ENCODE measurements around the gene SNX11.
"Not testable (repeated sequence)": the region's sequence is repeated elsewhere in the genome, so short reads cannot be mapped to it uniquely, and the experiment has no call there.

SNX11 gene

DNA sequence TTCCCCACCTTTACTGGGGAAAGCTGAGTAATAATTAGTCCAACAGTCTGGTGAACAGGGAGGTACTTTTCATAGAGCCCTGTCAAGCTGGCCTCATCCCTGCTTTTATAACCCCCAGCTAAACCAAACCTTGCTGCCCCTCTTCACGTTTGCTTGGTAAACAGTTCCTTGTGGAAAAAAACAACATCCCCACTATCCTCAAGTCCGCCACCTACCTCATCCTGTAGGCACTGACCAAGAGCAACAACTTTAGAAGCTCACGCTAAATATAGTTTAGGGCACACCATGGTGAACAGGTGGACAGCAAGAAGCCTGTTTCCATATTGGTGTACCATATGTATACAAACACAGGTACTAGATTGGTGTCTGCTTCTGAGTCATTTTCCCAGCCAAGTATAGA is 42.9 kb upstream of the SNX11 start:
- in situ Hi-C loops (cut with HindIII; ENCODE audit: low pct_ligation_motif_present, low sequenced_read_pairs) = no loop called here
- TF ChIP-seq CTCF (IDR thresholded peaks at IDR 0.05; ENCODE audit: low read depth, low read length, missing control alignments) = peak; percentile 7
- no peak for DNase-seq
- Histone ChIP-seq H3K4me3 (ENCODE audit: low read depth, low read length) (no peak overlapping the region), H3K27ac (no peak overlapping the region), H3K36me3 (replicated peaks) (peaks cover 52% of the 10 kb centered on the region), H3K27me3 (replicated peaks) (no peaks in the 10 kb centered on the region)

DNA sequence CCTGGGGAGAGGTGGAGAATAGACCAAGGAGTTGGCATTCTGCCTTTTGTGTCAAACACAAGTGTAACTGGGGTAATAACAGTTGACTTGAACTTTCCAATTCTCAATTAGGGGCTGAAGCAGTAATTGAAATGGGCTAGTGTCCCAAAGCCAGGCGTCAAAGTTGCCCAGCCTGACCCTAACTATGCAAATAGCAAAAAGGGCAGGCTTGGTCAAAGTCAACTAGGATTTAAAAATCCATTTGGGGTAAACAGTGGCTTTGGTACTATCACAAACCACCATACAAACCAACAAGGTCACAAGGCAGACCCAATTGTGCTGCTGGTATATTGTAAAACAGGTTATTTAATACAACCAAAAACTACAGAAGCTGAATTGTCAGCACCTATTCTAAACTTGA is 41.4 kb upstream of the SNX11 start:
- Histone ChIP-seq H3K27ac (no peak overlapping the region), H3K4me3 (ENCODE audit: low read depth, low read length) (no peak overlapping the region), H3K36me3 (replicated peaks) (peaks cover 51% of the 10 kb centered on the region), H3K27me3 (replicated peaks) (no peaks in the 10 kb centered on the region)
- no peak for DNase-seq
- TF ChIP-seq CTCF (IDR thresholded peaks at IDR 0.05; ENCODE audit: low read depth, low read length, missing control alignments) = no peak
- in situ Hi-C loops (cut with HindIII; ENCODE audit: low pct_ligation_motif_present, low sequenced_read_pairs) = no loop called here

GRCh38 chr17:48066656-48067055 is 40.9 kb upstream of the SNX11 start:
- Histone ChIP-seq H3K27ac (no peak overlapping the region), H3K36me3 (replicated peaks) (peaks cover 53% of the 10 kb centered on the region), H3K4me3 (ENCODE audit: low read depth, low read length) (no peak overlapping the region), H3K27me3 (replicated peaks) (no peaks in the 10 kb centered on the region)
- no peak for TF ChIP-seq CTCF (IDR thresholded peaks at IDR 0.05; ENCODE audit: low read depth, low read length, missing control alignments)
- in situ Hi-C loops (cut with HindIII; ENCODE audit: low pct_ligation_motif_present, low sequenced_read_pairs) = no loop called here
- DNase-seq = no peak

GRCh38 chr17:48067245-48067644 is 40.3 kb upstream of the SNX11 start:
- TF ChIP-seq CTCF (IDR thresholded peaks at IDR 0.05; ENCODE audit: low read depth, low read length, missing control alignments) = no peak
- no peak overlapping the region for H3K27ac ChIP-seq
- peaks cover 51% of the 10 kb centered on the region for H3K36me3 ChIP-seq (replicated peaks)
- no peaks in the 10 kb centered on the region for H3K27me3 ChIP-seq (replicated peaks)
- in situ Hi-C loops (cut with HindIII; ENCODE audit: low pct_ligation_motif_present, low sequenced_read_pairs) = no loop called here
- no peak overlapping the region for H3K4me3 ChIP-seq (ENCODE audit: low read depth, low read length)
- no peak for DNase-seq

DNA sequence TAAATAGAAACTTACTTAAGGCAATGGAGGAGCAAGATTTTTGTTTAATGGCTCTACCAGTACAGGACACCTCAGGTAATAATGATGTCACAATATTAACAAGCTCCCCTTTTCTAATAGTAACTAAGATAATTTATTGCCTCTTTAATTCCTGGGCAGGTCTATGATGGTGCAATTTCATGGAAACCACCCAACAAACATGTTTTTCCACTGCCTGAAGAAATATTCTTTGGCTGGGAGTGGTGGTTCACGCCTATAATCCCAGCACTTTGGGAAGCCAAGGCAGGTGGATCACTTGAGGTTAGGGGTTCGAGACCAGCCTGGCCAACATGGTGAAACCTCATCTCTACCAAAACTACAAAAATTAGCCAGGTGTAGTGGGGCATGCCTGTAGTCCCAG is 39.8 kb upstream of the SNX11 start:
- peaks cover 47% of the 10 kb centered on the region for H3K36me3 ChIP-seq (replicated peaks)
- DNase-seq; H3K27me3 ChIP-seq (replicated peaks); H3K27ac ChIP-seq; H3K4me3 ChIP-seq (ENCODE audit: low read depth, low read length); in situ Hi-C loops (cut with HindIII; ENCODE audit: low pct_ligation_motif_present, low sequenced_read_pairs): not testable (repeated sequence)

- DNase-seq = peak; percentile 28
- H3K27ac ChIP-seq = peak overlapping the region; percentile 16
- no peaks in the 10 kb centered on the region for H3K27me3 ChIP-seq (replicated peaks)
- in situ Hi-C loops (cut with HindIII; ENCODE audit: low pct_ligation_motif_present, low sequenced_read_pairs) = no loop called here
- TF ChIP-seq CTCF (IDR thresholded peaks at IDR 0.05; ENCODE audit: low read depth, low read length, missing control alignments) = peak; percentile 75
- H3K36me3 ChIP-seq (replicated peaks) = peaks cover 48% of the 10 kb centered on the region
- H3K4me3 ChIP-seq (ENCODE audit: low read depth, low read length) = no peak overlapping the region
Measured at GRCh38 chr17:48068491-48068961, 39.0 kb upstream of the SNX11 start.
